ENCODE measurements around the gene TCERG1L. TPM values are rescaled to one million over a fixed set of nuclear protein-coding genes. Genes with fewer than 3 reads are reported as not detected.

The TCERG1L gene
- total RNA-seq, 2 donors from 2014 or later = 4.0 to 4.2 TPM

- no peaks in the 10 kb centered on the region for H3K9me3 ChIP-seq
- DNase-seq = no peak
- no peak overlapping the region for H3K4me3 ChIP-seq
- WGBS, 2 donors = 64 to 76% methylated on average over 9 of the region's 9 CpGs
- no peaks in the 10 kb centered on the region for H3K27me3 ChIP-seq
- H3K36me3 ChIP-seq (replicated peaks in 1 of 2; ENCODE audit: insufficient read depth in 1 of 2, low read depth in 2 of 2) = no peaks in the 10 kb centered on the region
- peaks cover 9% of the 10 kb centered on the region for H3K4me1 ChIP-seq
- intact Hi-C loops (cut with DNase I) = no loop called here
- ATAC-seq = no peak
- TF ChIP-seq POLR2A (IDR thresholded peaks at IDR 0.05) = no peak
- TF ChIP-seq, protein P1, sequence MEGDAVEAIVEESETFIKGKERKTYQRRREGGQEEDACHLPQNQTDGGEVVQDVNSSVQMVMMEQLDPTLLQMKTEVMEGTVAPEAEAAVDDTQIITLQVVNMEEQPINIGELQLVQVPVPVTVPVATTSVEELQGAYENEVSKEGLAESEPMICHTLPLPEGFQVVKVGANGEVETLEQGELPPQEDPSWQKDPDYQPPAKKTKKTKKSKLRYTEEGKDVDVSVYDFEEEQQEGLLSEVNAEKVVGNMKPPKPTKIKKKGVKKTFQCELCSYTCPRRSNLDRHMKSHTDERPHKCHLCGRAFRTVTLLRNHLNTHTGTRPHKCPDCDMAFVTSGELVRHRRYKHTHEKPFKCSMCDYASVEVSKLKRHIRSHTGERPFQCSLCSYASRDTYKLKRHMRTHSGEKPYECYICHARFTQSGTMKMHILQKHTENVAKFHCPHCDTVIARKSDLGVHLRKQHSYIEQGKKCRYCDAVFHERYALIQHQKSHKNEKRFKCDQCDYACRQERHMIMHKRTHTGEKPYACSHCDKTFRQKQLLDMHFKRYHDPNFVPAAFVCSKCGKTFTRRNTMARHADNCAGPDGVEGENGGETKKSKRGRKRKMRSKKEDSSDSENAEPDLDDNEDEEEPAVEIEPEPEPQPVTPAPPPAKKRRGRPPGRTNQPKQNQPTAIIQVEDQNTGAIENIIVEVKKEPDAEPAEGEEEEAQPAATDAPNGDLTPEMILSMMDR (IDR thresholded peaks at IDR 0.05) = no peak
- H3K27ac ChIP-seq = no peak overlapping the region
Measured at GRCh38 chr10:131116991-131117375, 194.5 kb downstream of the TCERG1L start.

DNA sequence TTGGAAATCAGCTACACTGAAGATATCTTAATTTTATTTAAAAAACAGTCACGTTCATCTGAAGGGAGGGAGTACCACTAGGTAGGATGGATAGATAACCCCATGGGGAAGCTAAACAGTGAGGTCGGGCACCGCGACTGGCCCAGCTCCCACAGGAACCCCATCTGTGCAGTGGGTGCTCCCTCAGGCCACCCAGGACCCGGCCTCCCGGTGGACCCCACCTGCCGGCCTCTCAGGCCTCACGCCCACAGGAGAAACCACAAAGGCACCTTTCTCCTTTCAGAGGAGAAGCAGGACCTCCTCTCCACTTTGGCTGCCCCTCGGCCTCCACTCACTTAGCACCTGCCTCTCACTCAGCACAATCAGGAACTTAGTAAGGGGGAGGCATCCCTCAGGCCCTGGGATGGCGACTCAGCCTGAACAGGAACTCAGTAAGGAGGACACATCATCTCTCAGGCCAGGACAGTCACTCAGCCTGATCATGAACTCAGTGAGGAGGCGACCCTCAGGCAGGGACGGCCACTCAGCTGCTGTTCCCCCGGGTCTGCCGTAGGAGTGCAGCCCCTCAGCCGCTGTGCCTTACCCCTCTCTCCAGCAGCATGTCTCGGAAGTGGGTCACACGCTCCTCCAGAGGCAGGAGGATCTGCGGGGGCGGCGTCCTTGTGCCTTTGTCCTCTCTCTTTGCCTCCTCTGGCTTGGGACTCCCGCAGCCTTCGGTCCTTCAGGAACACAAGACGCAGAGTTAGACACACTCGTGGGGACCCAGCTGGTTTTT, 195.1 kb downstream of the TCERG1L start:
- no peaks in the 10 kb centered on the region for H3K9me3 ChIP-seq
- no peaks in the 10 kb centered on the region for H3K27me3 ChIP-seq
- 81% methylated on average over 18 to 24 of the region's 24 CpGs for WGBS, 2 donors
- intact Hi-C loops (cut with DNase I) = no loop called here
- peaks cover 9% of the 10 kb centered on the region for H3K4me1 ChIP-seq
- ATAC-seq (no peak), DNase-seq (no peak)
- H3K4me3 ChIP-seq = no peak overlapping the region
- H3K27ac ChIP-seq = no peak overlapping the region
- H3K36me3 ChIP-seq (replicated peaks in 1 of 2; ENCODE audit: insufficient read depth in 1 of 2, low read depth in 2 of 2) = no peaks in the 10 kb centered on the region
- TF ChIP-seq, protein P1 (IDR thresholded peaks at IDR 0.05) = no peak
- TF ChIP-seq POLR2A (IDR thresholded peaks at IDR 0.05) = no peak

- TF ChIP-seq, protein P1 (IDR thresholded peaks at IDR 0.05) = no peak
- no peak for TF ChIP-seq POLR2A (IDR thresholded peaks at IDR 0.05)
- Histone ChIP-seq H3K27ac (no peak overlapping the region), H3K36me3 (replicated peaks in 1 of 2; ENCODE audit: insufficient read depth in 1 of 2, low read depth in 2 of 2) (no peaks in the 10 kb centered on the region), H3K9me3 (no peaks in the 10 kb centered on the region), H3K4me1 (peaks cover 9% of the 10 kb centered on the region), H3K27me3 (no peaks in the 10 kb centered on the region), H3K4me3 (no peak overlapping the region)
- intact Hi-C loops (cut with DNase I) = no loop called here
- DNase-seq = no peak
- 65 to 79% methylated on average over 4 of the region's 4 CpGs for WGBS, 2 donors
- no peak for ATAC-seq
Measured at GRCh38 chr10:131115801-131116200, 195.7 kb downstream of the TCERG1L start.

DNA sequence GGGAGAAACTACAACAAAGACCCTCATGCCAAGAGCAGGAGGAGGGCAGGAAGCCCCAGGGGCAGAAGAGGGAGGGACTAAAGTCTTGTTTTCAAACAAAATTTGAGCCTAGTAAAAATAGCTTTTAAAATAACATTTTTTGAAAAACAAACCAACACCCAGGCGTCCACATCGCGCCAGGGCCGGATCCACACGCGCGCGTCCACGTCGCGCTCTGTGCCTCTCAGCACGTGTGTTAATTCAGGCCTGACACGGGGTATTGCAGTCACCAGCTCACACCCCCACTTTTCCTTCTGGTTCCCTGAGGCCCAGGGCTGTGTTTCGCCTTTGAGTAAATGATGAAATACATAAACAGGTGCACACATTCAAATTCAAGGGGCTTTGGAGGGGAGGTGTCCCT, 196.2 kb downstream of the TCERG1L start:
- no peak for TF ChIP-seq POLR2A (IDR thresholded peaks at IDR 0.05)
- TF ChIP-seq, protein P1 (IDR thresholded peaks at IDR 0.05) = no peak
- Histone ChIP-seq H3K4me1 (peaks cover 8% of the 10 kb centered on the region), H3K36me3 (replicated peaks in 1 of 2; ENCODE audit: insufficient read depth in 1 of 2, low read depth in 2 of 2) (no peaks in the 10 kb centered on the region), H3K9me3 (no peaks in the 10 kb centered on the region), H3K27ac (no peak overlapping the region), H3K27me3 (no peaks in the 10 kb centered on the region), H3K4me3 (no peak overlapping the region)
- 88 to 94% methylated on average over 14 of the region's 14 CpGs for WGBS, 2 donors
- DNase-seq = no peak
- intact Hi-C loops (cut with DNase I) = no loop called here
- ATAC-seq = no peak

- no peaks in the 10 kb centered on the region for H3K27me3 ChIP-seq
- no peak overlapping the region for H3K27ac ChIP-seq
- DNase-seq (no peak), ATAC-seq (no peak)
- TF ChIP-seq POLR2A (IDR thresholded peaks at IDR 0.05) = no peak
- TF ChIP-seq, protein P1 (IDR thresholded peaks at IDR 0.05) = no peak
- WGBS, 2 donors = 87 to 88% methylated on average over 7 to 15 of the region's 15 CpGs
- no peaks in the 10 kb centered on the region for H3K36me3 ChIP-seq (replicated peaks in 1 of 2; ENCODE audit: insufficient read depth in 1 of 2, low read depth in 2 of 2)
- intact Hi-C loops (cut with DNase I) = no loop called here
- H3K4me3 ChIP-seq = no peak overlapping the region
- H3K4me1 ChIP-seq = peaks cover 3% of the 10 kb centered on the region
- no peaks in the 10 kb centered on the region for H3K9me3 ChIP-seq
Measured at GRCh38 chr10:131114846-131115245, 196.7 kb downstream of the TCERG1L start.

Data from body of pancreas (tissue), 4 donors.